Left renal pelvis (tissue), 4 donors: Measurements from ENCODE around the gene SAMD13. TPM values are rescaled to one million over a fixed set of nuclear protein-coding genes. Genes with fewer than 3 reads are reported as not detected.
"Not testable (repeated sequence)": the region's sequence is repeated elsewhere in the genome, so short reads cannot be mapped to it uniquely, and the experiment has no call there.

Experiments used
- DNase-seq, 4 donors: peaks; one replicate each; pipeline ENCODE4 v3.0.0-alpha.2; 2013; ENCODE audit warnings: low read depth in 4 of 4, low spot score in 3 of 4
- polyA plus RNA-seq, 4 donors: library from polyadenylated mRNA; unstranded; fragments of 120-200 nt; gene quantifications; one replicate each; pipeline ENCODE4 v1.2.1, GENCODE V29; 2013; ENCODE audit not compliant: insufficient read length in 4 of 4

The SAMD13 gene
- polyA plus RNA-seq, 4 donors, result 5.6 to 8.1 (median 6.3) TPM

DNA sequence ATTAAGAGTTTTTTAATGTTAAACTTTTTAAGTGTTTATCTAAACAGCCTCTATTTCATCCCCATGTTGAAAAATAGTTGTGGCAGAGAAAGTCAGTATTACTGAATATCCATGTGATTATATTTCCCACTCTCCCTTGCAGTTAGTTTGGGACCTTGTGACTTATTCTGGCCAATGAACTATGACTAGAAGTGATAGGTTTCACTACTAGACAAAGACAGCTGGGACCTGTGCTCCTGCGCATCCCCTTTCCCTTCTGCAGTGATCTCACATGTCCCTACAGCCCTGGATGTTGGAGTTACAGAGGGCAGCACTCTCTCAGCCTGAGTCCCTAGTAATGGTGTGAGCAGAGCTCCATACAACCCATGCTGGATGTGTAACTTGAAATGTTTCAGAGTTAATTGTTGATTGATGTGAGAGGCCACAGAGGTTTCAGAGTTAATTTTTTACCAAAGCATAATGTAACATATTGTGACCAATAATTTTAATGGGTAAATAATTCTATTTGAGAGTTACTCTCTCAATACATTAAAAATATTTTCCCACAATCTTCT, 18.7 kb upstream of the SAMD13 start:
- no peak for DNase-seq

DNA sequence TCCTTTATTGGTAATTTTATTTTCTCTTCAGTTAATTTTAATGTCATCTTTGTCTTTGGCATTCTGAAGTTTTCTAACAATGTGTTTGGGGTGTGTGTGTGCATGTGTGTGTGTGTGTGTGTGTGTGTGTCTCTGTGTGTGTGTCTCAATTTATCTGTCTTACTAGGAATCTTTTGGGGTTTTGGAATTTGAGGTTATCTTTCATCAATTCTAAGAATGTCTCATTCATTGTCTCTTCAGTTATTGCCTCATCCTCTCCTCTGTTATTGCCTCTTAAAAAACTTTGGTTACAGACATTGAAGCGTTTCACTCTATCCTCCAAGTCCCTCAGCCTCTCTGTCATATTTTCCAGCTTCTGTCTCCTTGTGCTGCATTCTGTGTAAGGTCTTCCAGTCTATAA, 18.1 kb upstream of the SAMD13 start:
- no peak for DNase-seq

DNA sequence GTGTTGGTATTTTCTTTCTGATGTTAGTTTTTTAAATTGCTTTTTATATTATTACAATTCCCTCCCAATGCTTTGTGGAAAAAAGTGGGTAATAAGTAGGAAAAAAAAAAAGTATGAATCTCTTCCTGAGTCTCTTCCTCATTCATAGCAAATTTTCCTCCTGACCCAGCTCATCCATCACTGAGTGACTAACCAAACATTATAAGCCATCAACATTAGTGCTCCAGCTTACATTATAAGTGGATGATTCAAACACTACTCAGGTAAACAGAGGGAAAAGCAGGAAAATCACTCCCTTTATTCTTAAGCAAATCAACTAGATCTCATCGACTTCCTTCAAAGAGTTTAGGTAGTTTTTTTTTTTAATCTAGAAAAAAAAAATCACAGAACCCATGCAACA, 15.4 kb upstream of the SAMD13 start:
- no peak for DNase-seq

DNA sequence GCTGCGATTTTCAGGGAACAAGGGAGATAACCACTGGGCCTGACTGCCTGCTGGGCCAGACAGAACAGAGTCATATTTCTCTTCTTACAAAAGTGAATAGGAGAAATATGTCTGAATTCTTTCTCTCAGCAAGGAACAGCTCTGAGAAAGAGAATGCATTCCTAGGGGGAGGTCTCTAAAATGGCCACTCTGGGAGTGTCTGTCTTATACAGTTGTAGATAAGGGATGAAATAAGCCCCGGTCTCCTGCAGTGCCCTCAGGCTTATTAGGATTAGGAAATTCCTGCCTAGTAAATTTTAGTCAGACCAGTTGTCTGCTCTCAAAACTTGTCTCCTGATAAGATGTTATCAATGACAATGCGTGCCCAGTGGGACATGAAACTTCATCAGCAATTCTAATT, 14.1 kb upstream of the SAMD13 start:
- not testable (repeated sequence) for DNase-seq

DNA sequence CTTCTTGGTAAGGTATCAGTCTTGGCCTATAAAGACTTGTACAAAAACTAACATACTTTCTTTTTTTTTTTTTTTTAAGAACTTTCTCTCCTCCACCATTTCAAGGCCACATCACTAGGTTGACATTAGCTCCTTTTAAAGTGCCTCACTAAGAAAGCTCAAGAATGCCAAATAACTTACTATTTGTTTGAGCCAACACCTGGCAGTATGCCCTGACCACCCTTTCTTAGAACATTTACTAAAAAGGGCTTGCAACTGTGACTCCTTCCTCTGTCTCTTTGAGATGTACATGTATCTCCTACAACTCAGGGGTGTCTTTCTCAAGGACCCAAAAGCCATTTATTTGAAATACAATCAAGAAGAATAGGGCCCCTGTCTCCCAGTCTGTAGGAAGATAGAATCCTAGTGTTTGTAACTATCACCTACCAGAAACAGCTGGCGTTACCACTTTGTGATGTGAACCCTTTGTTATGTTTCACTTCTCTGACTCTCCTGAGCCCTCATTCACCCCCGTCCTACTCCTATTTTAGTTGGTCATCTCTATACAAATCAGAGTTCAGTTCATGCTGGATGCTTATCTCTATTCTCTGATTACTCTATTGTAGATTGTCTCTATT, 12.2 kb upstream of the SAMD13 start:
- DNase-seq, result no peak

DNA sequence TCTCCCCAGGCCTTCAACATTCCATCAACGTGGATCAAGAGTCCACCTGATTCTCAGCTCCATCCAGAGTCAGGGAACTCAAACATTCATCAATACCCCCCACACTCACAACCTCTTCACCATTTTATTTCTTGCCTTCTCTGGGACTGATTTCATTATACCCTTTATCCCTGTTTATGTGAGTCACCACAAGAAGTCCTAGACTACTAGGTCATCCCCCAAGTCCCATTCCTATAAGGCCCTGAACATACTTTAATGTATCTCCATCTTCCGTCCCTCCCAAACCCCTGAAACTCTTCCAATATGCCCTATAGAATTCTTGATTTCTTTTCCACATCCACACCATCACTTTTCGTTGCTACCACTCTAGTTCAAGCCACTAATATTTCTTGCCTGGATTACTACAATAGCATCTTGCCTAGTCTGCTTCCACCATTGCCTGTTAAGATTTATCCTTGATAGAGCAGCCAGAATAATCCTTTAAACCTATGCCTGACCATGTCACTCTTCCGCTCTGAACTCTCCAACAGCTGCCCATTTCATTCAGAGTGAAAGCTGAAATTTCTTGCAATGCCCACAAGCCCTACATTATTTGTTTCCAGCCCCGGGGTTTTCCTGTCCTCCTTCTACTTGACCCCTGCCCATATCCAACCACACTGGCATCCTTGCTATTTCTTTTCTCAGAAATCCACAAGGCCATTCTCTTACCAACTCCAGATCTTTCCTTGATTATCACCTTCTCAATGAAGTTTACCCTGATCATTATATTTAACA, 9.4 kb upstream of the SAMD13 start:
- no peak for DNase-seq

DNA sequence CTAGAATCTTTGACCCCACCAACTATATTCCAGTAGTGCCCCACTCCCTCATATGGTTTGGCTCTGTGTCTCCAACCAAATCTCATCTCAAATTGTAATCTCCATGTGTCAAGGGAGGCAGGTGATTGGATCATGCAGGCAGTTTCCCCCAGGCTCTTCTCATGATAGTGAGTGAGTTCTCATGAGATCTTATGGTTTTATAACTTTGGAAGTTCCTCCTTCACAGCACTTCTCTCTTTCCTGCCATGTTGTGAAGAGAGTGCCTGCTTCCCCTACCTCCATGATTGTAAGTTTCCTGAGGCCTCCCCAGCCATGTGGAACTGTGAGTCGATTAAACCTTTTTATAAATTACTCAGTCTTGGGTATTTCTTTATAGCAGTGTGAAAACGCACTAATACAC, 7.7 kb upstream of the SAMD13 start:
- DNase-seq, result no peak

DNA sequence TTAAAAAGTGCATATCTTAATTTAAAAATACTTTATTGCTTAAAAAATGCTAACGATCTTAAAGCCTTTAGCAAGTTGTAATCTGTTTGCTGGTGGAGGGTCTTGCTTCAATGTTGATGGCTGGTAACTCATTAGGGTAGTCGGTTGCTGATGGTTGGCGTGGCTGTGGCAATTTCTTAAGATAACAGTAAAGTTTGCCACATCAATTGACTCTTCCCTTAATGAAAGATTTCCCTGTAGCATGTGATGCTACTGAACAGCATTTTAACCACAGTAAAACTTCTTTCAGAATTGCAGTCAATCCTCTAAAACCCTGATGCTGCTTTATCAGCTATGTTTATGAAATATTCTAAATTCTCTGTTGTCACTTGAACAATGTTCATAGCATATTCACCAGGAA, 6.8 kb upstream of the SAMD13 start:
- no peak for DNase-seq

DNA sequence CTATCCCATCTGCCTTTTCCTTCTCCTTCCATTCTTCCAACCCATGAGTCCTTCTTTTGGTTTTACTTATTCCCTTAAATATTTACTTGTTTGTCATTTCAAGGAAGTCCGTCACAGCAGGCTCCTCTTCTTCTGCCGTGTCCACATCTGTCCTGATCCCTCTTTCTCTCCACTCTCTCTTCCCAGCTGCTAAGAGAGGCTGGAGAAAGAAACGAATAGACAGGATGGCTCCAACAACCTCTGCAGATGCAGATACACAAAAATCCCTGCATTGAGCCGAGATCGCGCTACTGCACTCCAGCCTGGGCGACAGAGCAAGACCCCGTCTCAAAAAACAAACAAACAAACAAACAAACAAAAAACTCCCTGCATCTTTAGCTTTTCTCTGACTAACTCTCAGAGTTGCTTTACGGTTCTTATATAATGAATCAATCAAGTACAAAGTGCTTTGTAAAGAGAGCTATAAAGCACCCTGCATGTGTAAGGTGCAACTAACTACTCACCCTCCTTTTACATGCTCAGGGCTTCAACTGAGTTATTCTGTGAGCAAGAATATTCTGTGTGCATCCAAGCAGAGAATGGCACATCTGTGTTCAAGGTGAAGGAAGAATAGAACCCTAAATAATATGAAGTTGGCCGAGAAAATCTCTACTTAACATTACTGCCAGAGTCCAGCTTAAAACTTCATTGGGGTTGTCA, 3.8 kb upstream of the SAMD13 start:
- peak in 1 of 4 donors; percentile 8 for DNase-seq

DNA sequence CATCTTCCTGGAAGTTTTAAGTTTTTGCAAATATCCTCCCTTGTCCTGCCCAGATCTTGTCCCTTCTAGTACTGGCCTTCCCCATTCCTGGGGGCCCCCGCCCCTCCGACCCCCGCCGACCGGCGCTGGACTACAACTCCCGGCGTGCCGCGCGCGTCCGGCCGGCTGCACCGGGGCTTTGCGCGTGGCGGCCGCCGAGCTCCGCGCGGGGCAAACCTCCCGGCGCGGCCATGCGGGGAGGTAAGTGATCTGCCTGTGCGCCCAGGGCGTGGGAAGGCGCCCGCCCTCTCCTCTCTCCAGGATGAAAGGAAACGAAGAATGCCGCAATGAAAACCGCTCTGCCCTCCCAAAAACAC, 3.2 kb upstream of the SAMD13 start:
- peak in 2 of 4 donors; percentile 27 to 49 for DNase-seq

DNA sequence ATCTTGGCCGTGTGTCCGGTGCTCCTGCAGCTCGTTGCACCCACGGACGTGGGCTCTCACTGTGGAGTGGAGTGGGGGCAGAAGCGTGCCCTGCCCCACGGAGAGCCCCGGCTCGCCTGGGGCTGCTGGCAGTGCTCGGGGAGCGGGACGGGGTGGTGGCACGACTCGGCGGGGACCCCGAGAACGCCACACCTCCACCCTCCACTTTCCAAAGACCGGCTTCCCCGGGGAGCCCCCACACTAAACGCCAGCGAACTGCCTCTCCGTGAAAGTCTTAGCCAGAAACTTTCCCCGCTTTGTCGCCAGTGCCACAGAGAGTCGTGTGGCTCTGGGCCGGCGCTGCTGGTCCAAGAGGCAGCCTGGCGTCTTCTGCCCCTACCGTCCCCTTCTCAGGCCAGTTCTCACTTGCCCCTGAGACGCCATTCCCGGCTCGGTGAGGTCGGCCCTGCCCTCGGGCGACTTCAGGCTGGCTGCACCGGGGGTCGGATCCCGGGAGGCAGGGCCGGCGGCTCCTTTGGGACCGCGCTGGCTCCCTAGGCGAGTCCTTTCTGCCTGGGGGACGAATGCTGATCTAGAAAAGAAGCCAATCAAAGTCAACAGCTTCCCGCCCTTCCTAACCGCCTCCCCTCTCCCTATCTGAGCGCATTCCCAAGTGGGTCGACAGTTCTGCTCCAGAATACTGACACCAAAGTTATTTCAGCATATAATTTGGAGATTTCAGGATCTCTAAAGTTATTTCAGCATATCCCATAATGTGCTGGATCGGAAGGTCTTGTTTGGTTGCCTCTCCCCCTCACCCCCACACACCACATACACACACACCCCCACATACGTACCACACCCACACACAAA, 2.6 kb upstream of the SAMD13 start:
- DNase-seq, result peak in 3 of 4 donors; percentile 22 to 43 (median 27)

DNA sequence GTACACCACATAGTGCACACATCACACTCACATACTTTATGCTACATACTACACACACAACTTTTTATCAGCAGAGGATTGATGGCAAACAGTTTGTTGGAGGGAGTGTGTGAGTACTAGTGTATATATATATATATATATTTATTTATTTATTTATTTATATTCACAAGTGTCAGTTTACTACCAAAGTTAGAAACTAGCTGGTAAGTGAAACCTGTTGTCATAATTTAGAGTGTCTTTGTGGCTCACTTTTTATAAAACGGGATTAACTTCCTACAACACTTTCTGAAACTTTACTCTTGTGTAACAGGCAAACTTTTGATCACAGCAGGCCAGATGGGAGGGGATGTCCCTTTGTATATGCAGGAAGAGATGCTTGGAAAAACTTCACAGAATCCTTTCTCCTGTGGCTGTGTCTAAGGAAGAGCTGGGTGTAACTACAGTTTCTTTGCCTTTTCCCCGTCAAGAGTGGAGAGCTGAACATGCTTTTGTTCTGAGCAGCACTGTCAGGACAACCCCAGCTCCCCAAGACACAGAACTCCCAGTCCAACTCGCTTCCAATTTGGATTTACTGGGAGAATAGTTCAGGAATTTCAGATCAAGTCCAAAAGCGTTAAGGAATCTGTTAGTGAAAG, 1.9 kb upstream of the SAMD13 start:
- DNase-seq, result peak in 1 of 4 donors; percentile 12

DNA sequence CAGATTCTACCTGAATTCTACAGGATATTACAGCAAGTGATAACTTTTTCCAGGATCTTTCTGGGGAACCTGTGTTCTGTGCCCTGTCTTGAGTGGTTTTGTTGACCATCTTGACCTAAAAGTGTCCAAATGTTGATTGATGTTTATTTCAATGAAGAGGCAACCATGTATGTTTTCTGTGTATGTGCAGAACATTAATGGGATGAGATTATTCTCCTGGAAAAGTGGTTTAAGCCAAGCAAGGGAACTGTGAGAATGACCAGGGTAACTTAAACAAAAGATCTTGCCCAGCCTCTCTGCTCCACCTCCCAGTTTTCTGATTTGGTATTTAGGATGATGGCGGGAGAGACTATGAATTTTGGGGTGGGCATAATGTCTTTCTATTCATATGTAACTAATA, 1.0 kb upstream of the SAMD13 start:
- no peak for DNase-seq

DNA sequence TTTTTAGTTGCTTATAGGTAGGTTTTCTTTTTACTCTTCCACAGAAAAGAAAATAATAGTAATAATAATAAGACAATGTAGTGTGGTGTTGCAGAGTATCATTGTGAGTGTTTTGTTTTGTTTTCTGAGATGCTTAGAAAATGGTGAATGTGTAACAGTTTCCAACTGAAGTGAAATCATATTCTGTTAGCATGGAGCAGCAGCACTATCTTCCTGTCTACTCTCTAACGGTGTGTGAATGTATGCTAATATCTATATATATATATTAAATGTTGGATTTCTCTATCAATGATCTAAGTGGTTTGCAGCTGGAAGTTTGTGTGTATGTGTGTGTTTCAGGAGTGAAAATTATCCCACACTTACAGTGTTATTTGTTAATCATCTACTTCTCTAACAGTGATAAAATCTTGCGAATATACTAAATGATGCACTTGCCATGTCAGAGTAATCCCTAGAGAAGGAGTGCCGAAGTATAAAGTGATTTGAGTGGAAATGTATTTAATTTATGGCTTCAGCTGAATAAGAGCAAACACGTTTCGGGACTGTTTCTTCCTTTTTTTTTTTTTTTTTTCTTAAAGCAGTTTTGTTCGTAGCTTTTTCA, 377 bp downstream of the SAMD13 start:
- DNase-seq, result peak in 1 of 4 donors; percentile 4

DNA sequence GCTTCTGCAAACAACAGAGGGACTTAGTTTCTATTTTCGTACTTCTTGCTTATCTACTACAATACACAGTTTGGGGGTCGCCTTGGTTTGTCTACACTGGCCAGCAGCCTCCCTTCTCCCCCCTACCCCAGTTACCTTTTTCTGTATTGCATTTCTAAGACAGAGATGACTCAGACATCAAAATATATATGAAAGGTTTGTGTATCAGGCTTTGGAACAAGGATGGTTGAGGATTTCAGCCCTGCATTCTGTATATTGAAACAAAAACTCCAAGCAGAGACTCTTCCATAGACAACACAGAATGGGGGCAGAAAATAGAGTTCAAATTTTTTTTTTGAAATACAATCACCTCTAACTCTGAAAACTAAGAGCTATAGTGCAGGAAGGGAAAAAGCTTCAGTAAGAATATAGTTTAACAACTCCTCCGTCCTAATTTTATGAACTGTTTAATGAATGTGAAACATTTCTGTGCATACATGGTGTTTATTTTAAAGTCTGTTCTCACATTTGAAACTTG, 1.9 kb downstream of the SAMD13 start:
- DNase-seq, result peak in 3 of 4 donors; percentile 7 to 23 (median 12)

DNA sequence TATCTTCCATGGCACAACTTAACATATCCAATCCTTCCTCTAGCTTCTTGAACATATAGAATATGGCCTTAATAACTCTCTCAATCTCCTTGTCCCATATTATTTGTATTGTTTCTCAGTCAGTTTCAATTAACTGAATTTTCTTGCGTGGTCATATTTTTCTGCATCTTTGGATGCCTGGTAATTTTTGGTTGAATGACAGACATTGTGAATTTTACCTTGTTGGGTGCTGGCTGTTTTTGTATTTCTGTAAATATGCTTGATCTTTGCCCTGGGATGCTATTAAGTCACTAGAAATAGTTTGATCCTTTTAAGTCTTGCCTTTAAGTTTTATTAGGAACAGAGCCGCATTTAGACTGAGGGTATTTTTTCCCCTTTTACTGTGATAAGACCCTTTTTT, 5.9 kb downstream of the SAMD13 start:
- no peak for DNase-seq

DNA sequence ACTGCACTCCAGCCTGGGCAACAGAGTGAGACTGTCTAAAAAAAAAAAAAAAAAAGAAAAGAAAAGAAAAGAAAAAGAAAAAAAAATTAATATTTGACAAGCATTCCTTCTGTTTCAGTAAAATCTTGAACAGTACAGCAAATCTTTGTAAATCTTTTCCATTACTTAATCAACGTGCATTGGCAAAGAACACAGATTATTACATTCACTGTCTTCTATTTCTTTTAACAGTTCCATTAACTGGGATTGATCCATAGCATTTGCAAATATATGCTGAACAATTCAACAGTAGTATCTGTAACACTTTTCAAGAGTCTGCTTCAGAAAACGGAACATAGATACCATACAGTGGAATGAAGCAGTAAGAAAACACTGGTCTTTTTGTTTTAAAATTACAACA, 9.8 kb downstream of the SAMD13 start:
- no peak for DNase-seq

DNA sequence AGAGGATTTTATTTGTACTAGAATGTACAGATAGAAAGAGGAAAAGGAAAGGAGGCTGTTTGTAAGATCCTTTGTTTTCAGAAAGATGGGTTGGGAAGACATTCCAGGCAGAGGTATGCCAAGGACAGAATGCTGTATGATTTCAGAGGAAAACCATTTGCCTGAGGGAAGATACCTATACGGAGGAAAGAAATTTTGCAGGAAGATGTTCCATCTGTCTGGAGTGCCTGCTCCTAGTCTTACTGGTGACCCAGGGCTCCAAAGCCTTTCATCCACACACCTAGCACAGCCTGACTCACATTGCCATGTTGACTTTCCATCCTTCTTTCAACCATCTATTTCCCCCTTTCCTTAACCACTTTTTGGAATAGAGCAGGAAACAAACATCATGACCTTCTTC, 18.2 kb downstream of the SAMD13 start:
- DNase-seq, result no peak

DNA sequence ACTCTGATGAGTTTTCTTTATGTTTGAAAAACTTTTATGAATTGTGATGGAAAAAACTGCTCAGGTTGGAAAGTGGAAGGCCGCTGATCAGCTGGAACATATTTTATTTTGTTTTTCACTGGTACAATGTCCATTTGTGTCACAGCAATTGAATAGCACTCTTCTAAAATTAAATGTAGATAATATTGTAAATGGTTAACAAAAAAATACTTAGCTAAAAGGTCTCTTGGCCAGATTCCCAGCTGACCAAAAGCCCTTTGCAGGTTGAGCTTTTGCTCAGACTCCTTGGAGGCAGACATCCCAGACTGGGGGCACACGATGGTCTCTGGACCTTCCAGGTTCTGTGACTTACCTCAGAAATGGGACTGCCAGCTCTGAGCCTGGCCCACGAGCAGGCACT, 26.3 kb downstream of the SAMD13 start:
- DNase-seq, result no peak
